Measurements from ENCODE around the gene FAM185A.
"Not testable (repeated sequence)": the region's sequence is repeated elsewhere in the genome, so short reads cannot be mapped to it uniquely, and the experiment has no call there.

FAM185A gene

GRCh38 chr7:102780926-102781325 is 32.1 kb downstream of the FAM185A start:
- DNase-seq: not testable (repeated sequence)

GRCh38 chr7:102788770-102789169 is 40.0 kb downstream of the FAM185A start:
- DNase-seq: not testable (repeated sequence)

- not testable (repeated sequence) for DNase-seq
Observed at GRCh38 chr7:102790364-102791100, 41.7 kb downstream of the FAM185A start.

DNA sequence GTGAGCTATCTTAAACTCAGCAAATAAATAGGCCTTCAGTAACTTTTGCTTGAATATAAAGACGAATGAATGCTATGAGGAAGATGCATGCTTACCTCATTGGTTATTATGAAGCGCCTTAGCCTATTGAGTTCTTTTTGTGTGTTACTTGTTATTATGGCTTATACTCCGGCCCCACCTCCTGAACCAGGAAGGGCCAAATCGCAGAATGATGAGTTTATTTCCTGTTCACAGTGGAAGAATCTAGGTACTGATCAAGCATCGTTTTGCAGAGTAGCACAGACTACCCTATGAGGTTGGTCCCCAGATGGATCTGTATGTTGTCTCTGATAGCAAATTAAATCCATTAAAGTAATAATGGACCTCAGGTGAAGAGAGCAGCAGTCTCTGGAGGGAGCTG is 42.6 kb downstream of the FAM185A start:
- DNase-seq: not testable (repeated sequence)

DNA sequence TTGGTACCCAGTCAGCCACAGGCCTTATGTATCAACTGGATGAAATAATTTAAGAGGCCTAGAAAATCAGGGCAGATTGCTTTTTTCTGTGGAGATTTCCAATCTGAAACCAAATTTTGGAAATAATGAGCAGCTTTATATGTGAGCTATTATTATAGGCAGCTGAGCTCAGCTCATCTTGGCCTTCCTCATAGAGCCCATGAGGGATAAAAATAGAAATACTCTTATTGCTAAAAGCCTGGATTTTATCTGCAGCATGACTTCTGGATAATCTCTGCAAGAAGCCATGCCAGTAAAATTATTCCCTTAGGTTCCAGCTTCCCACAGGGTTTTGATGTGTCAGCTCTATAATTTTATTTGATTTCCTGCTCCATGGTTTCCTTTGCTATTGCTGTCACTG is 43.0 kb downstream of the FAM185A start:
- not testable (repeated sequence) for DNase-seq

DNA sequence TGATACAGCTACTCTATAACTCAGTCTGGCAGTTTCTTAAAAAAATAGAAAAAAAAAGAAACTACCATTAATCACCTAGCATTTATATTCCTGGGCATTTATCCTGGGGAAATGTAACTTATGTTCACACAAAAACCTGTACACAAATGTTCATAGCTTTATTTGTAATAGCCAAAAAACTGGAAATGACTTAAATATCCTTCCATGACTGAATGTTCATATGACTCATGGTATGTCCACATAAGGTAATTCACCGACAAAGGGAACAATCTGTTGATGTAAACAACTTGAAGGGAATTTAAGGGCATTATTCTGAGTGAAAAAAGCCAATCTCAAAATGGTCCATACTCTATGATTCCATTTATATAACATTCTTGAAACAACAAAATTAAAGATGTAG is 45.8 kb downstream of the FAM185A start:
- DNase-seq: not testable (repeated sequence)

GRCh38 chr7:102795987-102796595 is 47.3 kb downstream of the FAM185A start:
- DNase-seq: not testable (repeated sequence)

GRCh38 chr7:102806613-102807012 is 57.8 kb downstream of the FAM185A start:
- no peak for DNase-seq

DNA sequence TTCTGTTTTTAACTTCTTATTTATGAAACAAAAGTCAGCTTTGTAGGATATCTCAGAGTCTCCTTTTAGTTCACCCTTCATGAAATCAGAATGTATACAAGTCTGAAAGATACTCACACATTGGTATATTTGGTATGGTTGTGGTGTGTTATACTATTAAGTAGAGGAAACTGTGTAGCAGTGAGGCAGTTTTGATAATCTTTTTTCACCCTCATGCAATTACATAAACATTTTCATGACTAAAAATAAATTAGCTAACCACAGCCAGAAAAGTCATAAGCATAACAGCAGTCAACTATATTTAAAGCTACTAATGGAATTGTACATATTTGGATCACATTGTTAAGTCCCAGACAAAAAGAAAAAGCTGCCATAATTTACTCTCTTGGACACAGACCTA is 62.1 kb downstream of the FAM185A start:
- DNase-seq: no peak

DNA sequence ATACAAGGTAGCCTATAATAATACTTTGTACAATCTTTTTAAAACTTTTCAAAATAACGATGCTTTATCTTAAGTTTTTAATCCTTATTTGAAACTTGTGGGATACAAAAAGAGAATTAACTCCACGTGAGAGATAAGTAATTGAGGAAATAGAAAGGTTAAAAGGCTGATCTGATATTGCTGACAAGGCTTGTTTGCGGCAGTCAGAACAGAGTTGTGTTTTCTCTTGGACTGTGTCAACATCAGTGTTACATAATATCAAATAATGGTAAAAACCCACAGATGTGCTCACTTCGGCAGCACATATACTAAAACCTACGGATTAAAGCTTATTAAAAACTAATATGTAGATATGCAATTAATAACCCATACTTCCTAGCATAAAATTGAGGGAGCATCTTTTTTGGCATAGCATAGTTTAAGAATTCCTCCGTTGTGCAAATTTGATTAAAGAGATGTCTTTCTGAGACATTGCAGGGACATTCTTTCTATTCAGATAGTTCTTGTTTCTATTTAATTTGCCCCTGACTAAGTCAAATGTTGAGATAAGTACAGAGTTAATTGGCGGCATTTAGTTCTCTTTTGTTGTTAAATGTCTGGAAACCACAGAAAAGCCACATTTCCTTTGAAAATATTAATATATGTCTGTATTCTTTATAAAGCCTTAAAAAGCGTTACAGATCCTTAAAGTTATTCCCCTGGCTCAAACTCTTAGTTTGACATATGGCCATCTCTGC is 63.3 kb downstream of the FAM185A start:
- no peak for DNase-seq

GRCh38 chr7:102813191-102814024 is 64.6 kb downstream of the FAM185A start:
- DNase-seq: no peak

- no peak for DNase-seq
Observed at GRCh38 chr7:102814025-102814471, 65.2 kb downstream of the FAM185A start.

DNA sequence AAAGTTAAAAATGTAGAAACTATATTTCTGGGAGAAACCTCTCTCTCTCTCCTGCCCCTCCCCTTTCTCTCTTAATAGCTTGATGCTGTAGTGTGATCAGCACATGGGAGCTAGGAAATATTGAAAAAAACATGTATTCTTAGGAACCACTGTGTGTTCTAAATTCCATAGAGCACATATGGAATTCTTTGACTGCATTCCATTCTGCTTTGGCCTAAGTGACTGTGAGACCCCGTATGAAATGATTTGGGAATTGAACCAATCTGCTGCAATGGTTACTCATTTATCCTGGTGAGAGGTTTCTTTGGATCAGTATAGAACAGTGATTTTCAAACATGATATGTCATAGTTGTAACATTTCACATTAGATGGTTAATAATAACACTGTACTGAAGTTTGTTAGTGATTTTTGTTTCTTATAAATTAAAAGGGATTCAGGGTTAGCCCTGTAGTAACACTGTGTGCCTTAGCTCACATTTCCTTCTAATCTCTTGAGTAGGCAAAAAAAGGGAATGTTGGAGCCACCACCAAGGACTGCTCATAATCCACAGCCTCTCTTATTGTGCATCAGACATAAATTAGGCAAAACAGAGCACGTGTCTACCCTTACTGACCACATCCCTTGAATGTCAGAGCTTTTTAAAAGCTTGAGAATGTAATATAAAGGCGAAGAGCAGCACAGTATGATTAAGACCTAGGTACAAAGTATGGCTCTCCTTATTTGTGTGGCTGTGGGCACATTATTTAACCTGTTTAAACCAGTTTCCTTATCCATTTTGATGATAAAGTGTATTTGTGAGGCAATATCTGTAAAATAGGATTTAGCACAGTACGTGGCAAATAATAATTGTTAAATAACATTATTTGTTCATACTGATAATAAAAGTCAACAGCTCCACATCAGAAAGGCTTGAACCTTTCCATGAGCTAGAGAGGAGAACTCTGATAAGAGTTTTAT is 69.1 kb downstream of the FAM185A start:
- no peak for DNase-seq

GRCh38 chr7:102819151-102819550 is 70.4 kb downstream of the FAM185A start:
- DNase-seq: no peak

DNA sequence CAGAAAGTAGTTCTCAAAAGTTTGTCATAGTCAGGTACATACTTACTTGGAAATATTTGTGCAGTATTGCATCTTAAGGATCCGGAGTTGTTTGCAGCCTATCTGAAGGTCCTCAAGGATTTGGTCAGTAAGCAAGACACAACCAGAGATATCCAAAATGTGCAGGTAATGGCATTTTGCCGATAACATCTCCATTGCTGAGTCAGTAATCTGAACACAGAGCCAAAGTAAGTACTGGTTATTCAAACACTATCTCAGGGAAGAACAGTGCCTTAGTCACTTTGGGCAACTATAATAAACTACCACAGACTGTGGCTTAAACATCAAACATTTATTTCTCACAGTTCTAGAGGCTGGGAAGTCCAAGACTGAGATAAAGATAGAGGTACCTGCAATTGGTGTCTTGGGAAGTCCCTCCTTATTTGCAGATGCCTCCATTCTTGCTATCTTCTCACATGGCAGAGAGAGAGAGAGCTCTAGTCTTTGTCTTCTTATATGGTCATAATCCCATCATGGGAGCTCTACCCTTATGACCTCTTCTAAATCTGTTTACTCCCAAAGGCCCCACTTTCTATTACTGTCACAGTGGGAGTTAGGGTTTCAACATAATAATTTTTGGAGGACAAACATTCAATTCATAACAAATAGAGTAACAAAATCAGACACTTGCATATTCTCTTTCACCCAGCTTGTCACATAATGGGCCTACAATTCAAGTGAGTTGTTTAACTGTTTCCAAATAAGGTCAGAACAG is 73.4 kb downstream of the FAM185A start:
- DNase-seq: no peak

GRCh38 chr7:102823390-102824119 is 74.8 kb downstream of the FAM185A start:
- DNase-seq: no peak

DNA sequence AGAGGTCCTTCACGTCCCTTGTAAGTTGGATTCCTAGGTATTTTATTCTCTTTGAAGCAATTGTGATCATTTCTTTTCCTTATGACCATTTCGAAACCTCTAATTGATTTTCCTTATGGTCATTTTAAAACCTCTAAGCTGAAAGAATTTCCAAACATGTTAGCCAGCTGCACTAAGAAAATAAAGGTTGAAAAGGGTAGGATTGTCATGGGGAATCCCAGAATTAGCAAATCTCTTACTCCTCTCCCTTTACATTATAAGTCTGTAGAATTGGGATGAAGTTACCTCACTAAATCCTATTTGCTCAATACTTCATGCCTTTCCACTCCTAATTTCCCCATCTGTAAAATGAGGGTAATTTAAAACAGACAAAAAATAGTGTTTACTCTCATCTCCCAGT is 79.5 kb downstream of the FAM185A start:
- no peak for DNase-seq

DNA sequence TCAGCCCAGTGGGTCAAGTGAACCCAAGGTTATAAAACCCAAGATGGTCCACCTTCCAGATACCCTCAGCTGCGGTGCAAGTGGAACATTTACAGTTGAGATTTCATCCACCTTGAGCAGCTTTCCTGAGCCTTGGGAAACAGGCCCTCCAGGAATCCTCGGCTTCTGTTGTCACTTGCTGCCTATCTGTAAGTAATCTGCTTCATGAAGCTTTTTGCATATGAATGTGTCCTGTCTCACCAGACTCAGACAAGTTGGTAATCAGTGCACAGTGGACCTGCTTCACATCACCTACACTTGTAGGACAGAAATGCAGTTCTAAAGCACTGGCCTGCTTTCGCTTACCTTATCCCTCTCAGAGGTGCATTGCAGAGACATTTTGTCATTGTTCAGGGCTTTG is 80.3 kb downstream of the FAM185A start:
- DNase-seq: no peak

- no peak for DNase-seq
Observed at GRCh38 chr7:102830197-102830596, 81.4 kb downstream of the FAM185A start.

DNA sequence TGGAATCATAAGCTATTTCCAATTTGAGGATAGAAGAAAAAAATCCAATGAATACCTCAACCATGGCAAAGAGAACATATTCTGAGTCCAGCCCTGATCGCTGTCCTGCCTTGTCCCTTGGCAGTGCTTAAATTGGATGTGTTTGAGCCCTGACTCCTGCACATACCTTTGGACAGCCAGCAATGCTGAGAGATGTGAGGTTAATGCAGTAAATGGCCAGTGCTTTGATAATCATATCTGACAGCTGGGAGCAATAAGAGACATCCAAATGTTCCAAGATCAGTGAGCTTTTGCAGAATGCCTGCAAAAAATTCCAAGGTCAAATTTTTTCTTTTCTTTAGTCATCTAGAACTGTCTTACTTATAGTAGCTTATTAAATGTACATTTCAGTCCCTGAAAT is 83.9 kb downstream of the FAM185A start:
- DNase-seq: no peak
